H1 (cell line): ENCODE measurements around the gene DAG1. TPM values are rescaled to one million over a fixed set of nuclear protein-coding genes. Genes with fewer than 3 reads are reported as not detected.

Source experiments
- CTCF ChIA-PET: fragments of 300-600 bp; sonication (Branson Sonifier 250); formaldehyde crosslinking; loops from one replicate; lab custom pipeline; 2021; ENCODE audit not compliant: partially characterized antibody; lab: Charles Lee
- POLR2A ChIA-PET: fragments of 300-600 bp; sonication (Branson Sonifier 250); formaldehyde crosslinking; loops from one replicate; lab custom pipeline; 2021; ENCODE audit warnings: inconsistent platforms; ENCODE audit not compliant: partially characterized antibody; lab: Charles Lee
- DNase-seq, 2 experiments: peaks; one replicate each; pipeline versions ENCODE4 v3.0.0 to v3.0.0-alpha.2; 2010 to 2022; ENCODE audit warnings: low spot score in 2 of 2, low read depth in 1 of 2, mixed read lengths in 1 of 2
- FAIRE-seq: peaks from 2 replicates; lab custom pipeline; 2011; peaks lifted over from hg19 to GRCh38; lab: Jason Lieb, UNC
- H2AFZ ChIP-seq: 2 replicates; pipeline ENCODE4 v1.8.1; 2012; ENCODE audit warnings: low read length, inconsistent platforms
- H2AK5ac ChIP-seq: 2 replicates; pipeline ENCODE4 v1.6.1; 2013; ENCODE audit warnings: low read depth, low read length
- H2BK120ac ChIP-seq: replicated peaks from 2 replicates; pipeline ENCODE3; 2013; ENCODE audit warnings: low read depth, low read length, inconsistent platforms
- H2BK12ac ChIP-seq: 2 replicates; pipeline ENCODE4 v1.6.1; 2013; ENCODE audit warnings: low read depth, low read length
- H2BK15ac ChIP-seq: 2 replicates; pipeline ENCODE4 v1.6.1; 2013; ENCODE audit warnings: low read length
- H2BK20ac ChIP-seq: 2 replicates; pipeline ENCODE4 v1.6.1; 2013; ENCODE audit warnings: low read length
- H2BK5ac ChIP-seq: 2 replicates; pipeline ENCODE4 v1.6.1; 2013; ENCODE audit warnings: low read depth, low read length
- H3K14ac ChIP-seq: 2 replicates; pipeline ENCODE4 v1.6.1; 2013; ENCODE audit warnings: inconsistent platforms; ENCODE audit not compliant: insufficient read length
- H3K18ac ChIP-seq: 2 replicates; pipeline ENCODE4 v1.6.1; 2013; ENCODE audit warnings: low read length; ENCODE audit errors: extremely low read depth
- H3K23ac ChIP-seq: 2 replicates; pipeline ENCODE4 v1.6.1; 2013; ENCODE audit warnings: inconsistent platforms; ENCODE audit not compliant: insufficient read length
- H3K23me2 ChIP-seq: 2 replicates; pipeline ENCODE4 v1.6.1; 2013; ENCODE audit warnings: low read depth, low read length
- H3K27ac ChIP-seq: 2 replicates; pipeline ENCODE4 v1.6.1; 2011; ENCODE audit warnings: low read depth, low read length, inconsistent platforms
- H3K27me3 ChIP-seq, 4 experiments: replicated peaks in 1 of 4; 1 replicate in 1 of 4; 2 replicates in 3 of 4; pipeline versions ENCODE4 v1.6.1 to v1.8.1; 2011 to 2013; ENCODE audit warnings: low read length in 3 of 4, mild to moderate bottlenecking in 3 of 4, inconsistent platforms in 2 of 4, mixed read lengths in 2 of 4, moderate library complexity in 1 of 4; ENCODE audit not compliant: control insufficient read depth in 3 of 4, insufficient read depth in 3 of 4; ENCODE audit errors: extremely low read depth in 1 of 4
- H3K36me3 ChIP-seq, 4 experiments: 2 replicates each; pipeline versions ENCODE4 v1.6.1 to v1.8.1; 2011 to 2013; ENCODE audit warnings: mild to moderate bottlenecking in 4 of 4, low read length in 3 of 4, moderate library complexity in 2 of 4, control low read depth in 1 of 4, inconsistent platforms in 1 of 4; ENCODE audit not compliant: insufficient read depth in 4 of 4, control insufficient read depth in 2 of 4
- H3K4ac ChIP-seq: replicated peaks from 2 replicates; pipeline ENCODE3; 2013; ENCODE audit warnings: low read length, low read depth, mixed read lengths, inconsistent platforms; ENCODE audit not compliant: insufficient read length
- H3K4me1 ChIP-seq, 4 experiments: replicated peaks in 1 of 4; 1 replicate in 1 of 4; 2 replicates in 3 of 4; pipeline versions ENCODE4 v1.6.1 to v1.8.1; 2011 to 2013; ENCODE audit warnings: low read length in 3 of 4, inconsistent platforms in 2 of 4, mixed read lengths in 1 of 4; ENCODE audit not compliant: insufficient read depth in 4 of 4, control insufficient read depth in 3 of 4
- H3K4me2 ChIP-seq, 2 experiments: 2 replicates each; pipeline versions ENCODE4 v1.6.1 to v1.8.1; 2011 to 2013; ENCODE audit warnings: low read depth in 2 of 2, low read length in 2 of 2, control low read depth in 1 of 2, inconsistent platforms in 1 of 2, mild to moderate bottlenecking in 1 of 2; ENCODE audit not compliant: insufficient read depth in 1 of 2
- H3K4me3 ChIP-seq, 4 experiments: fragments of 200-600, 300-600 bp in 1 of 4; sonication (generic), shearing (Covaris generic), sonication (Bioruptor Twin) in 1 of 4; 2 replicates each; pipeline versions ENCODE4 v1.5.1 to v1.8.1; 2011 to 2016; ENCODE audit warnings: low read length in 4 of 4, low read depth in 3 of 4, control low read depth in 2 of 4, inconsistent platforms in 2 of 4, mild to moderate bottlenecking in 2 of 4, mixed read lengths in 1 of 4, moderate library complexity in 1 of 4; ENCODE audit not compliant: insufficient read depth in 2 of 4; ENCODE audit errors: extremely low read depth in 1 of 4
- H3K56ac ChIP-seq: replicated peaks from 2 replicates; pipeline ENCODE3; 2013; ENCODE audit warnings: low read depth, mild to moderate bottlenecking, mixed read lengths, low read length, inconsistent platforms; ENCODE audit not compliant: insufficient read length
- H3K79me1 ChIP-seq: 2 replicates; pipeline ENCODE4 v1.6.1; 2013; ENCODE audit warnings: low read depth, low read length, control low read depth
- H3K79me2 ChIP-seq, 2 experiments: 2 replicates each; pipeline versions ENCODE4 v1.6.1 to v1.8.1; 2012 to 2013; ENCODE audit warnings: low read length in 2 of 2, mild to moderate bottlenecking in 2 of 2, inconsistent platforms in 1 of 2; ENCODE audit not compliant: insufficient read depth in 2 of 2, control insufficient read depth in 1 of 2
- H3K9ac ChIP-seq, 4 experiments: replicated peaks in 1 of 4; 1 replicate in 1 of 4; 2 replicates in 3 of 4; pipeline versions ENCODE4 v1.6.1 to v1.8.1; 2011 to 2013; ENCODE audit warnings: low read depth in 3 of 4, low read length in 3 of 4, control low read depth in 2 of 4, mild to moderate bottlenecking in 2 of 4, moderate library complexity in 2 of 4, inconsistent platforms in 1 of 4; ENCODE audit errors: extremely low read depth in 1 of 4
- H3K9me3 ChIP-seq, 2 experiments: 2 replicates each; pipeline versions ENCODE4 v1.6.1 to v1.8.1; 2012 to 2013; ENCODE audit warnings: mild to moderate bottlenecking in 2 of 2, moderate library complexity in 2 of 2, control low read depth in 1 of 2, inconsistent platforms in 1 of 2, low read depth in 1 of 2, low read length in 1 of 2, mixed read lengths in 1 of 2; ENCODE audit not compliant: insufficient read depth in 2 of 2
- H4K20me1 ChIP-seq, 2 experiments: replicated peaks in 1 of 2; 2 replicates each; pipeline versions ENCODE3 to v1.8.1; 2011 to 2013; ENCODE audit warnings: inconsistent platforms in 2 of 2, low read length in 2 of 2, mild to moderate bottlenecking in 1 of 2; ENCODE audit not compliant: insufficient read depth in 2 of 2, control insufficient read depth in 1 of 2
- H4K5ac ChIP-seq: 2 replicates; pipeline ENCODE4 v1.6.1; 2013; ENCODE audit warnings: low read length, low read depth, mixed read lengths, inconsistent platforms; ENCODE audit not compliant: insufficient read length
- H4K8ac ChIP-seq: 2 replicates; pipeline ENCODE4 v1.8.0; 2013; ENCODE audit warnings: mild to moderate bottlenecking, moderate library complexity, low read length, inconsistent platforms; ENCODE audit not compliant: insufficient read depth; ENCODE audit errors: extremely low read depth
- H4K91ac ChIP-seq: replicated peaks from 2 replicates; pipeline ENCODE3; 2013; ENCODE audit warnings: low read length, mixed read lengths, inconsistent platforms; ENCODE audit not compliant: insufficient read length
- BCL11A ChIP-seq, 2 experiments: IDR thresholded peaks; one replicate each; pipeline ENCODE4 v1.6.1; 2011; ENCODE audit warnings: low read depth in 2 of 2, low read length in 2 of 2, mild to moderate bottlenecking in 2 of 2
- CEBPB ChIP-seq: IDR thresholded peaks from 2 replicates; pipeline ENCODE4 v1.6.1; 2012; ENCODE audit warnings: low read depth, low read length
- EGR1 ChIP-seq: IDR thresholded peaks from 2 replicates; pipeline ENCODE4 v1.6.1; 2011; ENCODE audit warnings: low read depth, low read length, borderline replicate concordance
- RFX5 ChIP-seq: IDR thresholded peaks from 2 replicates; pipeline ENCODE4 v1.6.1; 2011; ENCODE audit warnings: low read depth, low read length, improper control_type of control experiment, borderline replicate concordance
- whole genome bisulfite sequencing, 2 experiments: shearing (Covaris generic) in 1 of 2; methylation state at CpG; one replicate each; pipeline versions ENCODE4 v1.1.6 to v1.1.7; 2013 to 2015; ENCODE audit warnings: low lambda C conversion rate in 2 of 2, mixed read lengths in 2 of 2, inconsistent platforms in 1 of 2, low coverage in 1 of 2, missing lambda C conversion rate in 1 of 2; ENCODE audit not compliant: insufficient replicate concordance in 2 of 2, insufficient coverage in 1 of 2, insufficient read length in 1 of 2; ENCODE audit errors: extremely low coverage in 1 of 2, missing lambda C conversion rate in 1 of 2; 5-methylcytosine and 5-hydroxymethylcytosine counted together
- polyA plus RNA-seq, 7 experiments: library from polyadenylated mRNA; depleted of rRNA in 3 of 7; stranded (reverse) in 5 of 7; unstranded in 2 of 7; fragments of >200 nt in 5 of 7; fragments of 200-250 nt in 2 of 7; gene quantifications; 1 replicate in 5 of 7; 2 replicates in 1 of 7; 4 replicates in 1 of 7; pipeline versions ENCODE4 v1.2.1 to v1.2.3, GENCODE V29; 2011 to 2013; ENCODE audit warnings: missing spikeins in 2 of 7, mixed read lengths in 2 of 7
- total RNA-seq: library from RNA; stranded (reverse); fragmentation: NEBNext Ultra II Directional; extraction: Animal tissue kit (Norgen Biotek cat#: 25700); gene quantifications from 2 replicates; pipeline ENCODE4 v1.2.1, GENCODE V29; 2021

The DAG1 gene
- total and polyA plus RNA-seq, 2 of the 8 experiments (the other 6 are each of a cell fraction or from before 2014, with no cell fraction given), result 97.5 to 138 TPM

DNA sequence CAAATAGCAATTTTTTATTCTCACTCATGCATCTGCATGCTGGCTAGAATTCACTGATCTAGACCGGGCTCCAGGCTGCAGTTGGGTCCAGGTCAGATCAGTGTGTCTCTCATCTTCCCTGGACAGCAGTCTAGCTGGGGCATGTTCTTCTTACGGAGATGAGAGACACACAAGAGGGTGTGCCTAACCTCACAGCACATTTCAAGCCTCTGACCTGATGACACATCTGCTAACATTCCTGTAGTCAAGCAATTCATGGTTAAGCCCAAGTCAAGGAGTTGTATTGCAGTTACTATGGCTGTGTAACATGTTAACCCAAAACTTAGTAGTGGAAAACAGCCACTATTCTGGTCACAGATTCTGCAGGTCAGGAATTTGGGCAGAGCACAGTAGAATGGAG lies 97.3 kb downstream of the DAG1 start:
- H3K36me3 ChIP-seq, result no peaks in the 10 kb centered on the region
- no peak overlapping the region for H2AFZ ChIP-seq
- H2BK120ac ChIP-seq, result no peak overlapping the region
- peaks cover 0 to 12% (median 6%) of the 10 kb centered on the region in 4 experiments; a peak in 5 of 7 replicates for H3K4me1 ChIP-seq
- H3K9me3 ChIP-seq, result no peaks in the 10 kb centered on the region
- no peak overlapping the region for H2BK15ac ChIP-seq
- no peak overlapping the region for H3K14ac ChIP-seq
- H4K8ac ChIP-seq, result no peak overlapping the region
- no peak overlapping the region for H2BK12ac ChIP-seq
- H3K27ac ChIP-seq, result no peak overlapping the region
- no peak overlapping the region for H3K4me3 ChIP-seq
- H3K56ac ChIP-seq, result no peak overlapping the region
- no peak overlapping the region for H2BK5ac ChIP-seq
- WGBS, 2 experiments, result 63% methylated on average over 2 of the region's 2 CpGs; no CpG with 5 or more reads in 1 of the 2 experiments
- H3K4me2 ChIP-seq, result no peak overlapping the region
- peak; percentile 42 for FAIRE-seq
- H3K79me2 ChIP-seq, result no peaks in the 10 kb centered on the region
- H3K23me2 ChIP-seq, result 0 out of 2 replicates have a peak, but pooled peaks cover 2% of the 10 kb centered on the region
- H3K18ac ChIP-seq, result no peak overlapping the region
- no peak overlapping the region for H3K4ac ChIP-seq
- H2BK20ac ChIP-seq, result no peak overlapping the region
- H3K23ac ChIP-seq, result no peak overlapping the region
- H3K9ac ChIP-seq, result no peak overlapping the region
- no peak overlapping the region for H2AK5ac ChIP-seq
- POLR2A ChIA-PET, result interaction anchor here (1.0 kb wide), 1 partner anchor 109 kb away, joined by 3 read pairs; no protein-coding TSS in a partner anchor
- no peak overlapping the region for H4K5ac ChIP-seq
- CTCF ChIA-PET, result interaction anchor here (0.6 to 10.9 kb wide), 23 partner anchors 9 to 178 kb away, joined by 3 to 101 read pairs (median 4); no protein-coding TSS in a partner anchor
- 0 out of 2 replicates have a peak, but pooled peaks cover 2% of the 10 kb centered on the region for H3K79me1 ChIP-seq
- no peaks in the 10 kb centered on the region for H4K20me1 ChIP-seq
- DNase-seq, result no peak
- H3K27me3 ChIP-seq, result no peaks in the 10 kb centered on the region
- H4K91ac ChIP-seq, result no peak overlapping the region
- TF ChIP-seq EGR1 (no peak), RFX5 (no peak), CEBPB (no peak), BCL11A (IDR thresholded peaks at IDR 0.05; ENCODE audit: low read depth in 2 of 2, low read length in 2 of 2) (no peak)
